PFSK-1 (cell line): Measurements from ENCODE around the gene TERT.

Source experiments
- POLR2AphosphoS5 ChIP-seq: IDR thresholded peaks from 2 replicates; pipeline ENCODE4 v1.6.1; 2012; ENCODE audit warnings: low read depth, mild to moderate bottlenecking, control low read depth, low read length, moderate library complexity
- SIN3A ChIP-seq: IDR thresholded peaks from 2 replicates; pipeline ENCODE4 v1.6.1; 2012; ENCODE audit warnings: mild to moderate bottlenecking, low read length, moderate library complexity, borderline replicate concordance; ENCODE audit not compliant: insufficient read depth
- TAF1 ChIP-seq: IDR thresholded peaks from 2 replicates; pipeline ENCODE4 v1.6.1; 2012; ENCODE audit warnings: low read length, control low read depth, borderline replicate concordance; ENCODE audit not compliant: insufficient read depth
- TF ChIP-seq, protein P1 (sequence below), 2 experiments: IDR thresholded peaks; 2 replicates each; pipeline versions ENCODE4 v1.6.1 to v1.8.0; 2011 to 2012; ENCODE audit warnings: low read depth in 2 of 2, low read length in 2 of 2, control low read depth in 1 of 2, inconsistent platforms in 1 of 2, mild to moderate bottlenecking in 1 of 2, moderate library complexity in 1 of 2; ENCODE audit not compliant: insufficient read depth in 1 of 2

DNA sequence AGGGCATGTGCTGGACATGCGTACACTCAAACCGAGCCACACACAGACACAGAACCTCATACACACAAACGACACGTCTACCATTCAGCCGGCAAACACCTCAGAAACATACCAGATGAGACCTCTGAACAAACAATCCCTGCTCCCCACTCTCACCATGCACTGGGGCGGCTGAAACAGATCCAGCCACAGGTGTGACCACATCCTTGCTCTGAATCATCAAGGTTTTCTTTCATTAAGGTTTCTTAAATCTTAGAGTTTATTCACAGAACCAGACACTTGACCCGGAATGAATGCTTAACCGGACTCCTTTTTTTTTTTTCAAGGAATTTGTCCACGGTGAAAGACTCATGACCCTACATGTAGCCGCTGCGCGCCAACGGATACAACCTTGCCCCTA, 26.2 kb downstream of the TERT start:
- TF ChIP-seq SIN3A = no peak
- TF ChIP-seq POLR2AphosphoS5 = no peak
- TF ChIP-seq, protein P1, sequence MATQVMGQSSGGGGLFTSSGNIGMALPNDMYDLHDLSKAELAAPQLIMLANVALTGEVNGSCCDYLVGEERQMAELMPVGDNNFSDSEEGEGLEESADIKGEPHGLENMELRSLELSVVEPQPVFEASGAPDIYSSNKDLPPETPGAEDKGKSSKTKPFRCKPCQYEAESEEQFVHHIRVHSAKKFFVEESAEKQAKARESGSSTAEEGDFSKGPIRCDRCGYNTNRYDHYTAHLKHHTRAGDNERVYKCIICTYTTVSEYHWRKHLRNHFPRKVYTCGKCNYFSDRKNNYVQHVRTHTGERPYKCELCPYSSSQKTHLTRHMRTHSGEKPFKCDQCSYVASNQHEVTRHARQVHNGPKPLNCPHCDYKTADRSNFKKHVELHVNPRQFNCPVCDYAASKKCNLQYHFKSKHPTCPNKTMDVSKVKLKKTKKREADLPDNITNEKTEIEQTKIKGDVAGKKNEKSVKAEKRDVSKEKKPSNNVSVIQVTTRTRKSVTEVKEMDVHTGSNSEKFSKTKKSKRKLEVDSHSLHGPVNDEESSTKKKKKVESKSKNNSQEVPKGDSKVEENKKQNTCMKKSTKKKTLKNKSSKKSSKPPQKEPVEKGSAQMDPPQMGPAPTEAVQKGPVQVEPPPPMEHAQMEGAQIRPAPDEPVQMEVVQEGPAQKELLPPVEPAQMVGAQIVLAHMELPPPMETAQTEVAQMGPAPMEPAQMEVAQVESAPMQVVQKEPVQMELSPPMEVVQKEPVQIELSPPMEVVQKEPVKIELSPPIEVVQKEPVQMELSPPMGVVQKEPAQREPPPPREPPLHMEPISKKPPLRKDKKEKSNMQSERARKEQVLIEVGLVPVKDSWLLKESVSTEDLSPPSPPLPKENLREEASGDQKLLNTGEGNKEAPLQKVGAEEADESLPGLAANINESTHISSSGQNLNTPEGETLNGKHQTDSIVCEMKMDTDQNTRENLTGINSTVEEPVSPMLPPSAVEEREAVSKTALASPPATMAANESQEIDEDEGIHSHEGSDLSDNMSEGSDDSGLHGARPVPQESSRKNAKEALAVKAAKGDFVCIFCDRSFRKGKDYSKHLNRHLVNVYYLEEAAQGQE (IDR thresholded peaks at IDR 0.05; ENCODE audit: insufficient read depth in 1 of 2, low read depth in 2 of 2, low read length in 2 of 2) = no peak
- TF ChIP-seq TAF1 = no peak
